22Rv1 (cell line): ENCODE data around the gene RSPH9.
"Not testable (repeated sequence)": the region's sequence is repeated elsewhere in the genome, so short reads cannot be mapped to it uniquely, and the experiment has no call there.

Experiments
- ZFX ChIP-seq: fragments of 450-650 bp; IDR thresholded peaks from 2 replicates; pipeline ENCODE4 v1.6.1; 2017; ENCODE audit warnings: antibody characterized with exemption, borderline replicate concordance
- TF ChIP-seq, protein P1 (sequence below): fragments of 450-650 bp; IDR thresholded peaks from 2 replicates; pipeline ENCODE4 v1.5.1; 2017; ENCODE audit warnings: mild to moderate bottlenecking

DNA sequence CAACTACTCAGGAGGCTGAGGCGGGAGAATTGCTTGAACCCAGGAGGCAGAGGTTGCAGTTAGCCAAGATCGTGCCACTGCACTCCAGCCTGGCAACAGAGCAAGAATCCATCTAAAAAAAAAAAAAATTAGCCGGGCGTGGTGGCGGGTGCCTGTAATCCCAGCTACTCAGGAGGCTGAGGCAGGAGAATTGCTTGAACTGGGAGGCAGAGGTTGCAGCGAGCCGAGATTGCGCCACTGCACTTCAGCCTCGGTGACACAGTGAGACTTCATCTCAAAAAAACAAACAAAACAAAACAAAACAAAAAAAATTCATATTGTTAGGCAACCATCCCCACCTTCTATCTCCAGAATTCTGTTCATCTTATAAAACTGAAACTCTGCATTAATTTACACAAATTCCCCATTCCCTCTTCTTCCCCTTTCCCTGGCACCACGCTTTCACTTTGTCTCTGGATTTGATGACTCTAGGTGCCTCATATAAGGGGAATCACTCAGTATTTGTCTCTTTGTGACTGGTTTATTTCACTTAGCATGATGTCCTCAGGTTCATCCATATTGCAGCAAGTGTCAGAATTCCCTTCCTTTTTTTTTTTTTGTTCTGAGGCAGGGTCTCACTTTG, 56.2 kb downstream of the RSPH9 start:
- TF ChIP-seq, protein P1, sequence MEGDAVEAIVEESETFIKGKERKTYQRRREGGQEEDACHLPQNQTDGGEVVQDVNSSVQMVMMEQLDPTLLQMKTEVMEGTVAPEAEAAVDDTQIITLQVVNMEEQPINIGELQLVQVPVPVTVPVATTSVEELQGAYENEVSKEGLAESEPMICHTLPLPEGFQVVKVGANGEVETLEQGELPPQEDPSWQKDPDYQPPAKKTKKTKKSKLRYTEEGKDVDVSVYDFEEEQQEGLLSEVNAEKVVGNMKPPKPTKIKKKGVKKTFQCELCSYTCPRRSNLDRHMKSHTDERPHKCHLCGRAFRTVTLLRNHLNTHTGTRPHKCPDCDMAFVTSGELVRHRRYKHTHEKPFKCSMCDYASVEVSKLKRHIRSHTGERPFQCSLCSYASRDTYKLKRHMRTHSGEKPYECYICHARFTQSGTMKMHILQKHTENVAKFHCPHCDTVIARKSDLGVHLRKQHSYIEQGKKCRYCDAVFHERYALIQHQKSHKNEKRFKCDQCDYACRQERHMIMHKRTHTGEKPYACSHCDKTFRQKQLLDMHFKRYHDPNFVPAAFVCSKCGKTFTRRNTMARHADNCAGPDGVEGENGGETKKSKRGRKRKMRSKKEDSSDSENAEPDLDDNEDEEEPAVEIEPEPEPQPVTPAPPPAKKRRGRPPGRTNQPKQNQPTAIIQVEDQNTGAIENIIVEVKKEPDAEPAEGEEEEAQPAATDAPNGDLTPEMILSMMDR, result not testable (repeated sequence)
- TF ChIP-seq ZFX, result not testable (repeated sequence)
